GM18951 (cell line): Measurements from ENCODE around the gene CYP1B1.

ENCODE experiments used
- POLR2A ChIP-seq: IDR thresholded peaks from 4 replicates; pipeline ENCODE4 v1.6.1; 2011; ENCODE audit warnings: mild to moderate bottlenecking; ENCODE audit not compliant: insufficient read length, insufficient read depth; ENCODE audit errors: extremely low read depth
- in situ Hi-C: fragments of 300-500 bp; cut with MboI; formaldehyde crosslinking; loops from one replicate; pipeline ENCODE4 v1.12.0; 2022; ENCODE audit warnings: low sequenced_read_pairs, mixed read lengths, inconsistent platforms; ENCODE audit not compliant: unreplicated experiment

The CYP1B1 gene

GRCh38 chr2:38108907-38109731 lies 33.2 kb upstream of the CYP1B1 start:
- TF ChIP-seq POLR2A = no peak
- in situ Hi-C loops = no loop called here

DNA sequence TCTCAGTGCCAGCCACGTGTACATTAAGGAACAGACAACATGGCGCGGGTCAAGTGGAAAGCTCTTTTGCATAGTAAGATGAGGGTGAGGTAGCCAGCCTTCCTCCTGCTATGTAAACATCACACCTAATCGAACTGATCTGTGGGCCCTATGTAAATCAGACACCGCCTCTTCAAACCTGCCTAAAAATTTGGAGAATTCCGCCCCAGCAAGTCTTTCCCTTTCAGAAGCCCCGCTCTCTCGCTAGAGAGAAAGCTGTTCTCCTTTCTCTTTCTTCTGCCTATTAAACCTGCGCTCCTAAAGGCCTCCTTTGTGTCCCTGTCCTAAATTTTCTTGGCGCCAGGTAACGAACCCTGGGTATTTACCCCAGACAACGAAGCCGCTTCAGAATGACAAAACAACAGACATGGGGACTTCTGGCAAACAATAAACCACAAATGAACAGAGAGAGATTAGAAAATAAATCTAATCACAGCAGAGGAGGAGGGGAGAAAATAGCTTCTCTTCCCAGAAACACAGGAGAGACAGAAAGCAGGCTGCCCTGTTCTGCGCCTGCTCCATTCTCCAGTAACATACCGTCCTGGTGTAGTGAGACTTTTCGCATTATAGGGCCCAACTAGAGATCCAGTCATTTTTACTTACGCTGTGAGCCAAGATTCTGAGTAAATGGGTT lies 31.9 kb upstream of the CYP1B1 start:
- TF ChIP-seq POLR2A = no peak
- in situ Hi-C loops = no loop called here

GRCh38 chr2:38106405-38107094 lies 30.6 kb upstream of the CYP1B1 start:
- no peak for TF ChIP-seq POLR2A
- in situ Hi-C loops = no loop called here

DNA sequence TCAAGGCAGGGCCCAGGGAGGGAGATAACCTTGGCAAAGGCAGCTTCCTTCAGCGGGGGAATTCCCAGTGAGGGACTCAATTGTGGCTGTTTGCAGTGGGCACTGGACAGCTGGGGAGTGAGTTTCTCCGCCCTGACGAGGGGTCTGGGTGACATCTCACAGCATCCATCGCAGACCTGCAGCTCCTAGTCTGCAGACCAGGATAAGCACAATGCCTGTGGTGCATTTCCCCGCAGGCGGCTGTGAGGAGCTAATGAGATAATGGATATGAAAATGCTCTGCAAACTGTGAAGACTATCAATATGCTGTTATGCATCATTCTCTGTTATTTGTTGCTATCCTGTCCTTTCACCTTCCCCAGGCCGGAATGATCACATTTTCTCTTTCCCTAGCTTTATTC lies 30.0 kb upstream of the CYP1B1 start:
- in situ Hi-C loops = no loop called here
- TF ChIP-seq POLR2A = no peak

GRCh38 chr2:38104598-38104997 lies 28.6 kb upstream of the CYP1B1 start:
- no peak for TF ChIP-seq POLR2A
- in situ Hi-C loops = no loop called here

DNA sequence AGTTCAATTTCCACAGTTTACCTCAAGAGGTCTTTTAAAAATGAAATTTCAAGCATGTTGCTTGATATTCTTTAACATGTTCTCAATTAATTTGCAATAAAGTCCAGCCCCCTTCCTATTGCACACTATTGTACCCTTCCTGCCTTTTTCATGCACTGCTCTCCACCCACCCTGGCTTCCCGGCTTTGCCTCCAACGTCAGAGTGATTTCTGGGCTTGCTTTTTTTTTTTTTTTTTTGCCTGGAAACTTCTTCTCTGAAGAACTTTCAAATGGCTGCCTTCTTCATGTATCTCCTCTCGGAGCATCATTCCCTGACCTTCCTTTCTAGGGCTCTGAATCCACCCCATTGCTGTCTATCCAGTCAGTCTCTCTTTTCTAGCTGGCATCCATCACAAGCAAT lies 24.4 kb upstream of the CYP1B1 start:
- TF ChIP-seq POLR2A = no peak
- in situ Hi-C loops = no loop called here

DNA sequence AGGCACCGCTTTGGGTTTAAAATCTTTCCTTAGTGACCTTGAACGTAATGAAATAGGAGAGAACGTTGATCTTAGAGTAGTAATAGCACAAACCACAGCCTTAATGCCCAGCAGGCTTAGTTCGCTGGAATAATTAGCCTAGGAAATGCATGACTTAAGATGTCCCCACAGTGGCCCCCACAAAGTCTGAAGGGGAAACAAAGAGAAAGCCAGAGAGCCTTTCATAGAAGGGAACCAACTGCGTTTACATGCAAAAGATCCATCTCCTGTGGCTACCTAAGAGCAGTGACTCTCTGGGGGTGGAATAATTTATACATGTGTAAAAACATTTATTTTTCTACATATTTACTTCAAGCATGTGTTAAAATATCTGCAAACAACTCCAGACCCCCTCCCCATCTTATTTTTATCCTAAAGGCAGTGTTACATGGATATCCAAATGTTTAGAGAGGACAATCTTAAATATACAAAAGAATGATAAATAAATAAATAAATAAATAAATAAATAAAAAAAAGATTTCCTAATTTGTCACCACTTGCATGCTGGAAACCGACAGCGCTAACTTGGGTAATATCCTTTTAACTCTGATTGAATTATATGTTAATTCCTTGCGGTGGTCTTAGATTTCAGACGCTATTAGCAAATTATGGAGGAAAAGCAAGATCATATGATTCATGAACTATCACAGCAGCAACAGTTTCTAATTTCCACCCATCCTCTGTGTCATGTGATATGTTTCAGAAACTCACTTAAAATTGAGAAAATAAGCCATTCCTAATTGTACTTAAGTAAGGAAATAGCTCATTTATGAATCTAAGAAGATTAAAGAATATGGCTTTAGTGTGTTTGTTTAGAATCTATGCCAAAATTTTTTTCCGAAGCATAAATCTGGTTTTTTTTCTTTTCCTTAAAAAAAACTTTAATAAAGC lies 23.4 kb upstream of the CYP1B1 start:
- in situ Hi-C loops = no loop called here
- no peak for TF ChIP-seq POLR2A

- no peak for TF ChIP-seq POLR2A
- in situ Hi-C loops = no loop called here
Observed at GRCh38 chr2:38098421-38099098, 22.6 kb upstream of the CYP1B1 start.

- in situ Hi-C loops = no loop called here
Observed at GRCh38 chr2:38097988-38098385, 22.0 kb upstream of the CYP1B1 start.

GRCh38 chr2:38097258-38097987 lies 21.5 kb upstream of the CYP1B1 start:
- in situ Hi-C loops = no loop called here
- TF ChIP-seq POLR2A = no peak

More at GRCh38 chr2:38097988-38098385, 22.0 kb upstream of the CYP1B1 start:
- TF ChIP-seq POLR2A = no peak

DNA sequence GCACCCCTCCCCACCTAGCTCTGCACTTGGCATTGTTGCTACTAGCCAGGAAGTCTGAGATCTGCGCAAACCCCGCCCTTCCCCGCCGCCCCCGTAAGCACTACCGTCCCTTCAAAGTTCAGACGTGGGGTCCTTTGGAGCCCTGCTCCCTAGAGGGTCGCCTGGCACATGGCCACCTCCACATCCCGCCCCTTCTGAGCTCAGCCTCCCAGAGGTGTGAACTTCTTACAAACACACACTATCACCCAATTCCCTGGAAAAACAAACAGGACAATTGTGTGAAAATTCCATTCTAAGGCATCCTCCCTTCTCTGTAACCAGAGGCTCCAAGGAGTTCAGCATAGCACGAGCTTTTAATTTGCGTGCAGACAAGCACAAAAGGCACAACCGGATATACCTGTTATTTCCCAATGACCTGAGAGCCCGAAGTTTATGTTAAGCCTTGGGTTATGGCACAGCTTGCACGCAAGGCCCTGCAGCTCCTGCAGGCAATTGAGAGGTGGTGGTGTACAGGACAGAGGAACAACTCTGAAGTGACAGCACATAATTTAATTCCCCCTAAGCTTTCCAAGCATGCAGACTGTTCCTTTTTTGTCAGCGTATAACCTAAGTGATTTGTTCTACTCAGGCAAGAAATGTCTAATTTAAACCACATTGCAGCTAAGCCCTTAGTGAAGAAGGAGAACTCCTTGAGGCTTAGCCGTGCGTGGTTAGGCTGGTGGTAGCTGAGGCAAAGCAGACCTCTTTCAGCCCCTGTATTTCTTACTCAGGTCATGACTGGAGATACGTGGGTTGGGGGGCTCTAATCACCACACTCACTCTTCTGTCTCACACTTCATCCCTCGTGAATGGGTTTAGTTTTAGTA lies 20.3 kb upstream of the CYP1B1 start:
- in situ Hi-C loops = no loop called here
- TF ChIP-seq POLR2A = no peak
